OCI-LY3 (cell line): Measurements from ENCODE around the gene ADSS1.

Experiments used
- H2AFZ ChIP-seq: fragments of 200-600, 300-600 bp; shearing (Covaris generic); 2 replicates; pipeline ENCODE4 v1.6.0; 2014; ENCODE audit warnings: antibody characterized with exemption, low read depth, low read length
- H3K27ac ChIP-seq: fragments of 200-600, 300-600 bp; sonication (generic); 2 replicates; pipeline ENCODE4 v1.5.1; 2014; ENCODE audit warnings: mild to moderate bottlenecking, low read length, moderate library complexity, mixed read lengths
- H3K27me3 ChIP-seq: fragments of 200-600, 300-600 bp; sonication (generic); 2 replicates; pipeline ENCODE4 v1.6.1; 2014; ENCODE audit warnings: low read depth, low read length, mixed read lengths
- H3K36me3 ChIP-seq: fragments of 200-600, 300-600 bp; sonication (generic); replicated peaks from 2 replicates; pipeline ENCODE3; 2014; ENCODE audit warnings: low read depth, low read length, mixed read lengths
- H3K4me1 ChIP-seq: fragments of 300-600, 200-600 bp; sonication (generic); 2 replicates; pipeline ENCODE4 v1.6.1; 2014; ENCODE audit warnings: low read length, mixed read lengths
- H3K4me2 ChIP-seq: fragments of 200-600, 300-600 bp; sonication (generic); 2 replicates; pipeline ENCODE4 v1.6.1; 2014; ENCODE audit warnings: low read length, mixed read lengths
- H3K4me3 ChIP-seq: fragments of 300-600, 200-600 bp; sonication (generic); 2 replicates; pipeline ENCODE4 v1.5.1; 2014; ENCODE audit warnings: antibody characterized with exemption, mild to moderate bottlenecking, low read length, moderate library complexity
- H3K79me2 ChIP-seq: fragments of 300-600, 200-600 bp; shearing (Covaris generic); 2 replicates; pipeline ENCODE4 v1.6.1; 2014; ENCODE audit warnings: mild to moderate bottlenecking, low read length, mixed read lengths
- H3K9ac ChIP-seq: fragments of 300-600, 200-600 bp; shearing (Covaris generic); 2 replicates; pipeline ENCODE4 v1.6.0; 2014; ENCODE audit warnings: mild to moderate bottlenecking, low read length, moderate library complexity
- H3K9me3 ChIP-seq: fragments of 200-600, 300-600 bp; shearing (Covaris generic); 2 replicates; pipeline ENCODE4 v1.6.1; 2014; ENCODE audit warnings: low read length, mixed read lengths; ENCODE audit not compliant: insufficient read depth
- H4K20me1 ChIP-seq: fragments of 200-600, 300-600 bp; sonication (generic); 2 replicates; pipeline ENCODE4 v1.6.1; 2016; ENCODE audit warnings: low read length, mixed read lengths; ENCODE audit not compliant: insufficient read depth
- CTCF ChIP-seq: fragments of 200-600, 300-600 bp; sonication (generic); IDR thresholded peaks from 2 replicates; pipeline ENCODE4 v1.5.1; 2014; ENCODE audit warnings: antibody characterized with exemption, low read length, low read depth
- EZH2phosphoT487 ChIP-seq: fragments of 200-600 bp; shearing (Covaris generic); IDR thresholded peaks from 2 replicates; pipeline ENCODE4 v1.6.1; 2018; ENCODE audit warnings: antibody characterized with exemption, mixed run types, low read depth

Gene ADSS1

DNA sequence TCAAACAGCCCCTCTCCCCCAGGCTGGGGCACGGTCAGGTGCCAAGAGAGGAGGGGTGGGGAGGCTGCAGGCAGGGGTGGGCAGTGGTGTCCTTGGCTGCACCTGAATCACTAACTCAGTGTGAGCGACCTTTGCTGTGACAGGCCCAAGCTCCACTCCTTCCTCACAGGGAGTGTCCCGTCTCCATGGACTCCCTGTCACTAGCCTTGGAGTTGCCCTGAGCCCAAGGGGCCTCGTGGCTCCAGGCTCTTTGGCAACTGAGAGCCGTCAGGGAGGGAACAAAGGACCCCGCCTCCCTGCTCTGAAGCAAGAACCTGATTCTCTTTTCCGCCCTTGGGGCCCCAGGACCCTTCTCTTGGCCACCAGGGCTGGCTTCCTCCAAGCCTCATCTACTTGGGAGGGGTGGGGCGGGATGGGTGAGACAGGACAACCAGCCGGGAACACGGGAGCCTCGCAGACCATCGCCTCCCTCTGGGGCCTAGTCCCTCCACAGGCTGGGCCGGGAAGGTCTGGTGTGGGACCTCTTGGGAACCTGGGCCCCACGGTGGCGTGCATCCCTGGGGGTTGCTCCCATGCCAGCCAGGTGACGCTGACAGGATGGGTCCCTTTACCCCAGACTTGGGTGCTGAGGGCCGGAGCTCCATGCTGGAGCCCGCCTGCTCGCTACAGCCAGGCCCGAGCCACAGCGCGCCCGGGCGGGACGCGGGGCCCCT is 935 bp upstream of the ADSS1 start:
- H3K4me1 ChIP-seq, result no peaks in the 10 kb centered on the region
- no peak overlapping the region for H2AFZ ChIP-seq
- H3K79me2 ChIP-seq, result no peaks in the 10 kb centered on the region
- peak overlapping the region; percentile 87 for H3K4me2 ChIP-seq
- H3K9ac ChIP-seq, result no peak overlapping the region
- no peaks in the 10 kb centered on the region for H3K36me3 ChIP-seq
- peak overlapping the region; percentile 86 for H3K4me3 ChIP-seq
- H3K9me3 ChIP-seq, result no peaks in the 10 kb centered on the region
- no peak overlapping the region for H3K27ac ChIP-seq
- no peaks in the 10 kb centered on the region for H4K20me1 ChIP-seq
- no peak for TF ChIP-seq EZH2phosphoT487
- TF ChIP-seq CTCF, result no peak
- H3K27me3 ChIP-seq, result peaks cover 20% of the 10 kb centered on the region

DNA sequence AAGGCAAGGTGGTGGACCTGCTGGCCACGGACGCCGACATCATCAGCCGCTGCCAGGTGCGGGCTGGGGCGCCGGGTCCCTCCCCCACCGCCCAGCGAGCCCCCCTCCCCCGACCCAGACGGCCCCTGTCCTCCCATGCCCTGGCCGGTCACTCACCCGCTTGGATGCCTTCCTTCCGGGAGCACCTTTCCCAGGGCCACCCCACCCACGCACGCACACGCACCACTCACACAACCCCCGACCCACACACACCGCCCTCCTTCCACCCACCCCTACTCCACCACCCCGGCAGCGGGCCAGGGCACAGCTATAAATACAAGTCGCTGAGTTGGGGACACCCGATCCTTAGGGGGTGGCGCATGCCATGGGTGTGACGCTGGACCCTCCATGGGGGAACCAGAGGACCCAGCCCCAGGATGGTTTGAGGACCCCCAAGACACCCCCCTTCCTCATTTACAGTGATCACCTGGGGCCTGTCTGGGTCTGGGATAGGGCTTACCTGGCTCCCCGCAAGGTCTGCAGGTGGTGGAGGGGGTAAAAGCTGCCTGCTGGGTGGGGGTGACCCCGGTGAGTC is 465 bp downstream of the ADSS1 start:
- Histone ChIP-seq H3K9ac (no peak overlapping the region), H3K4me1 (no peaks in the 10 kb centered on the region), H2AFZ (no peak overlapping the region), H3K27me3 (peaks cover 20% of the 10 kb centered on the region), H3K36me3 (no peaks in the 10 kb centered on the region), H3K79me2 (no peaks in the 10 kb centered on the region), H3K9me3 (no peaks in the 10 kb centered on the region), H3K4me2 (peak overlapping the region; percentile 87), H3K27ac (no peak overlapping the region), H3K4me3 (peak overlapping the region; percentile 86), H4K20me1 (no peaks in the 10 kb centered on the region)
- no peak for TF ChIP-seq CTCF
- no peak for TF ChIP-seq EZH2phosphoT487

GRCh38 chr14:104724981-104725771 is 1.1 kb downstream of the ADSS1 start:
- Histone ChIP-seq H4K20me1 (no peaks in the 10 kb centered on the region), H3K36me3 (no peaks in the 10 kb centered on the region), H3K79me2 (no peaks in the 10 kb centered on the region), H3K4me3 (no peak overlapping the region), H2AFZ (no peak overlapping the region), H3K9ac (no peak overlapping the region), H3K4me2 (peak overlapping the region; percentile 87; the same call in 1 of the 2 replicates), H3K27me3 (peaks cover 20% of the 10 kb centered on the region), H3K4me1 (no peaks in the 10 kb centered on the region), H3K9me3 (no peaks in the 10 kb centered on the region), H3K27ac (no peak overlapping the region)
- TF ChIP-seq CTCF, result peak; percentile 33; the same call in 1 of the 2 replicates
- no peak for TF ChIP-seq EZH2phosphoT487
